GM12864 (cell line): ENCODE results near the gene PDIA2.
"Not testable (repeated sequence)": the region's sequence is repeated elsewhere in the genome, so short reads cannot be mapped to it uniquely, and the experiment has no call there.

ENCODE experiments used
- DNase-seq: peaks from one replicate; pipeline ENCODE4 v3.0.0-alpha.2; 2011; ENCODE audit warnings: low read depth
- H3K4me3 ChIP-seq: 2 replicates; pipeline ENCODE4 v1.5.1; 2011; ENCODE audit warnings: mild to moderate bottlenecking, low read depth, low read length, control low read depth
- TF ChIP-seq, protein P1 (sequence below): IDR thresholded peaks from 2 replicates; pipeline ENCODE4 v1.5.1; 2011; ENCODE audit warnings: low read depth, mild to moderate bottlenecking, moderate library complexity, low read length, control low read depth, inconsistent platforms; ENCODE audit errors: missing control alignments

The PDIA2 gene

DNA sequence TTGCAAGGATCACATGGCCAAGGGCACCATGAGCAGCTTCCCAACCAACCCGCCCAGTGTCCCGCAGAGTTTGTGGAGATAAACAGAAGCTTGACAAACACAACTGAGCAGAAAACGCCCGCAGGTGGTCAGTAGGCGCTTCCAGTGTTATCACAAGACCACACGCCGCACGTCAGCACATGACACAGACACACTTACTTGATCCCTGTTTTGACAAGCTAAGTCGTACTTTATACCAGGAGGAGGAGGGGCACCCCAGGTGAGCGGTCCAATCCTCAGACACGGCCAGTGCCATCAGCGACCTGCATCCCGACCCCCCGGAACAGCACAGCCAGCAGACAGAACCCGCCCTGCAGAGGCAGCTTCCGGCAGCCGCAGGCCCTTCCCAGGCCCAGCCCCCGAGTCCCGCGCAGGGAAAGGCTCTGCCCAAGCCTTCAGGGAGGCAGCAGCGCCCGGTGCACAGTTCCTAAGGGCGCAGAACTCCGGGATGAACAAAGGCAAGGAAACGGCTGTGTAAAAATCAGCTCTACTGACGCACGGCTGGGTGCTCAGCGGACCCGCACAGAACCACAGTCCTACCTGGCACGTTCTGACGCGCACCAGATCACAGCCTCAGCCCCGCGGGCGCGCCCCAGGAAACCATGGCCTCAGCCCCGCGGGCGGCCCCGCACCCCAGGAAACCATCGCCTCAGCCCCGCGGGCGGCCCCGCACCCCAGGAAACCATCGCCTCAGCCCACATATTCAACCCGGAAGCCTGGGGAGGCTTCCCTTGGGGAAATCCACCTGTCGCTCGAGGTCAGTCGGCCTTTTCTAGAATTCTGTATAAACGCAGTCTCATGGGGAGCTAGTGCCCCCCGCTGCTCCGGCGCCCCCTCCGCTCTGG is 41.7 kb downstream of the PDIA2 start:
- H3K4me3 ChIP-seq, result peak overlapping the region; percentile 39
- DNase-seq, result no peak
- TF ChIP-seq, protein P1, sequence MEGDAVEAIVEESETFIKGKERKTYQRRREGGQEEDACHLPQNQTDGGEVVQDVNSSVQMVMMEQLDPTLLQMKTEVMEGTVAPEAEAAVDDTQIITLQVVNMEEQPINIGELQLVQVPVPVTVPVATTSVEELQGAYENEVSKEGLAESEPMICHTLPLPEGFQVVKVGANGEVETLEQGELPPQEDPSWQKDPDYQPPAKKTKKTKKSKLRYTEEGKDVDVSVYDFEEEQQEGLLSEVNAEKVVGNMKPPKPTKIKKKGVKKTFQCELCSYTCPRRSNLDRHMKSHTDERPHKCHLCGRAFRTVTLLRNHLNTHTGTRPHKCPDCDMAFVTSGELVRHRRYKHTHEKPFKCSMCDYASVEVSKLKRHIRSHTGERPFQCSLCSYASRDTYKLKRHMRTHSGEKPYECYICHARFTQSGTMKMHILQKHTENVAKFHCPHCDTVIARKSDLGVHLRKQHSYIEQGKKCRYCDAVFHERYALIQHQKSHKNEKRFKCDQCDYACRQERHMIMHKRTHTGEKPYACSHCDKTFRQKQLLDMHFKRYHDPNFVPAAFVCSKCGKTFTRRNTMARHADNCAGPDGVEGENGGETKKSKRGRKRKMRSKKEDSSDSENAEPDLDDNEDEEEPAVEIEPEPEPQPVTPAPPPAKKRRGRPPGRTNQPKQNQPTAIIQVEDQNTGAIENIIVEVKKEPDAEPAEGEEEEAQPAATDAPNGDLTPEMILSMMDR, result no peak

DNA sequence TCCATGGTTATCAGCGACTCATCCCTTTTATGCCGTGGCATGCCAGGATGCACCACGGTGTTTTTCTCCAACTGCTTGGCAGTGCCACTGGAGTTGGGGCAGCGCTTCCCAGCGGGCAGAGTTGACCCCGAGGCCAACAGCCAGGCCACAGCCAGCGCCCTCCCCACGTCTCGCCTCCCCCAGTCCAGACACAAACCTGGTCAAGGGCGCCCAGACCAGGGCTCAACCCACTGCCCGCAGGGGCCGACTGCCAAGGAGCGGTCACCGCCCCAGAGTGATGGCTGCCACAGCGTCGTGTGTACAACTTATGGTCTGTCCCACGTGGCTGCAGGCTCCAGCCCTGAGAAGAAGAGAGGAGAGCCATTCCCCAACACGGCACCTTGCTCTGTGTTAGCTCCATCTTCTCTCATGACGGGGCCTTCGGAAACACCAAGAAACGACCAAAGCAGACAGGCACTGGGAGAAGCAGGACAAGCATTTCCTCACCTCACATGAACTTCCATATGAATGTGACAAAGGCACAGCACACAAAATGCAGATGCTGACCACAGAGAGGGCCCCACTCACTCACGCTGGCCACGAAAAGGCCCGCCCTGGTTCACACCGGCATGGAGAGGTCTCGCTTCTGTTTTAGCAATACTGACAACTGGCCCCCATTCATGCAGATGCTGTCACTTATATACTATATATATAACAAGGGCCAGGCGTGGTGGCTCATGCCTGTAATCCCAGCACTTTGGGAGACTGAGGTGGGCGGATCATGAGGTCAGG is 42.6 kb downstream of the PDIA2 start:
- DNase-seq, result no peak
- TF ChIP-seq, protein P1, result no peak
- peak overlapping the region; percentile 39 for H3K4me3 ChIP-seq

- no peak for DNase-seq
- TF ChIP-seq, protein P1, result no peak
Observed at GRCh38 chr16:330741-331140, 47.8 kb downstream of the PDIA2 start.

DNA sequence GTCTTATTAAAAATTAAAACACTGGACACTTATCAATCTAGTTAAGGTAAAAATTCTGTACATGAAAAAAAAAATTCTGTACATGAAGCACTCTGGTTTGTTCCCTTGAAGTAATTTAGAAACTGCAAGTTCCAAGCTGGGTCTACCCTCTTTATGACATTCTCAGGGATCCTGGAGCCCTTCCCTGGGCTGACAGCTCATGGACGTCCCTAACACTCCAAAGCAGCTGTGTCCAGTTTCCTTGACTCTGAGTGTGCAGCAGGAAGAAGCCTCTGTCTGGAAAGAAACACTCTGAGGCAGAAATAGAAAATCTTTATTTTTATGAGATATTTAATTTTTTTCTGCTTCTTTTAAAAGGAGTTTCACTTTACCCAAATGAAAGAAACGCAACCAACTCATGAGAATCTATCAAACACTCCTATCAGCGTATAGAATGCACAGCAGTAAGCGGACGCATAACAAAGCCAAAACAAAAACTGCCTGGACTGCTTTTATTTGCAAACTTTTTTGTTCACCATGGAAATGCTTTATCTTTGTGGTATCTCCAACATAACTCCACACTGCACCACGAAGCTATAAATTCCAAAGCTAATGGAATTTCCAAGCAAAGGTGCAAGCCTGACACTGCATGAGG is 48.3 kb downstream of the PDIA2 start:
- DNase-seq, H3K4me3 ChIP-seq: not testable (repeated sequence)

More at GRCh38 chr16:330741-331140, 47.8 kb downstream of the PDIA2 start:
- no peak overlapping the region for H3K4me3 ChIP-seq

- no peak overlapping the region for H3K4me3 ChIP-seq
- TF ChIP-seq, protein P1, result no peak
- no peak for DNase-seq
Observed at GRCh38 chr16:333406-334094, 50.6 kb downstream of the PDIA2 start.

GRCh38 chr16:334164-334832 is 51.3 kb downstream of the PDIA2 start:
- DNase-seq, H3K4me3 ChIP-seq: not testable (repeated sequence)

GRCh38 chr16:334861-335632 is 52.1 kb downstream of the PDIA2 start:
- DNase-seq, H3K4me3 ChIP-seq: not testable (repeated sequence)
